Measurements from ENCODE around the gene STK39. TPM values are rescaled to one million over a fixed set of nuclear protein-coding genes. Genes with fewer than 3 reads are reported as not detected.
A peak's percentile ranks its signal among the peaks of the same experiment; 100 is the strongest.

Gene STK39
- total RNA-seq (2021) = 15.9 and 19.3 TPM in 2 replicates
- percentile 75 among the genes with signal in this experiment for Bru-seq, nascent RNA
- BruChase-seq, experiment 1, labeled RNA remaining after a 2-hour chase = percentile 62 among the genes with signal in this experiment
- BruChase-seq, experiment 2, labeled RNA remaining after a 6-hour chase = percentile 60 among the genes with signal in this experiment
- long read RNA-seq, transcript STK39-201 (18 exons, 3,820 nt) = major isoform, 12 of 34 reads
- long read RNA-seq, partial matches to known transcripts = 1 of 34 reads
- long read RNA-seq, other reads (novel, unspliced or antisense) = 21 of 34 reads

GRCh38 chr2:168247341-168248261 lies at the start of gene STK39:
Gene STK39 (minus strand): TSS chr2:168247595. CDS start chr2:168247435, 160 bp downstream.
- no TSS peak for BruUV-seq (replicated peaks)
- Histone ChIP-seq H3K36me3 (ENCODE audit: insufficient read depth, low read length, poor library complexity, severe bottlenecking) (no peaks in the 10 kb centered on the region), H3K4me3 (ENCODE audit: low read depth, low read length, poor library complexity, severe bottlenecking) (peak within 1 kb of the TSS; percentile 81), H3K27me3 (replicated peaks; ENCODE audit: insufficient read depth, low read depth, low read length, poor library complexity) (no peaks in the 10 kb centered on the region), H3K4me1 (ENCODE audit: insufficient read depth, low read length, poor library complexity, severe bottlenecking) (peaks cover 12% of the 10 kb centered on the region), H3K9me3 (ENCODE audit: low read depth, low read length, poor library complexity, severe bottlenecking) (no peaks in the 10 kb centered on the region), H3K27ac (ENCODE audit: low read depth, low read length, poor library complexity, severe bottlenecking) (peak within 1 kb of the TSS; percentile 73)
- ChIA-PET POLR2A (ENCODE audit: low non-redundant PET) (no interaction called here), CTCF (no interaction called here)
- intact Hi-C loops (cut with micrococcal nuclease; ENCODE audit: unreplicated experiment) = loop anchor here (5.0 kb wide), 1 partner anchor 110 kb away; no protein-coding TSS in a partner anchor
- peak; percentile 86 for DNase-seq (ENCODE audit: low spot score)
- TF ChIP-seq CTCF (conservative IDR thresholded peaks at IDR 0.05; ENCODE audit: low read depth, low read length) (0 out of 2 replicates have a peak, but pooled peaks have one; percentile 20), EZH2 (IDR thresholded peaks at IDR 0.05; ENCODE audit: borderline replicate concordance, low read depth, low read length, poor library complexity, severe bottlenecking) (no peak)

GRCh38 chr2:168295051-168295450 lies 47.7 kb upstream of the STK39 start:
- H3K36me3 ChIP-seq (ENCODE audit: insufficient read depth, low read length, poor library complexity, severe bottlenecking) = no peaks in the 10 kb centered on the region
- H3K27me3 ChIP-seq (replicated peaks; ENCODE audit: insufficient read depth, low read depth, low read length, poor library complexity) = no peaks in the 10 kb centered on the region
- H3K4me1 ChIP-seq (ENCODE audit: insufficient read depth, low read length, poor library complexity, severe bottlenecking) = no peaks in the 10 kb centered on the region
- ChIA-PET POLR2A (ENCODE audit: low non-redundant PET) (no interaction called here), CTCF (no interaction called here)
- intact Hi-C loops (cut with micrococcal nuclease; ENCODE audit: unreplicated experiment) = no loop called here
- no peak overlapping the region for H3K27ac ChIP-seq (ENCODE audit: low read depth, low read length, poor library complexity, severe bottlenecking)
- no TSS peak for BruUV-seq (replicated peaks)
- DNase-seq (ENCODE audit: low spot score) = no peak
- TF ChIP-seq CTCF (conservative IDR thresholded peaks at IDR 0.05; ENCODE audit: low read depth, low read length) (no peak), EZH2 (IDR thresholded peaks at IDR 0.05; ENCODE audit: borderline replicate concordance, low read depth, low read length, poor library complexity, severe bottlenecking) (no peak)
- H3K4me3 ChIP-seq (ENCODE audit: low read depth, low read length, poor library complexity, severe bottlenecking) = no peak overlapping the region
- H3K9me3 ChIP-seq (ENCODE audit: low read depth, low read length, poor library complexity, severe bottlenecking) = no peaks in the 10 kb centered on the region

GRCh38 chr2:168294409-168294808 lies 47.0 kb upstream of the STK39 start:
- Histone ChIP-seq H3K27ac (ENCODE audit: low read depth, low read length, poor library complexity, severe bottlenecking) (no peak overlapping the region), H3K27me3 (replicated peaks; ENCODE audit: insufficient read depth, low read depth, low read length, poor library complexity) (no peaks in the 10 kb centered on the region), H3K36me3 (ENCODE audit: insufficient read depth, low read length, poor library complexity, severe bottlenecking) (no peaks in the 10 kb centered on the region), H3K4me3 (ENCODE audit: low read depth, low read length, poor library complexity, severe bottlenecking) (no peak overlapping the region), H3K9me3 (ENCODE audit: low read depth, low read length, poor library complexity, severe bottlenecking) (no peaks in the 10 kb centered on the region), H3K4me1 (ENCODE audit: insufficient read depth, low read length, poor library complexity, severe bottlenecking) (no peaks in the 10 kb centered on the region)
- BruUV-seq (replicated peaks) = no TSS peak
- POLR2A ChIA-PET (ENCODE audit: low non-redundant PET) = no interaction called here
- intact Hi-C loops (cut with micrococcal nuclease; ENCODE audit: unreplicated experiment) = no loop called here
- CTCF ChIA-PET = no interaction called here
- no peak for DNase-seq (ENCODE audit: low spot score)
- TF ChIP-seq CTCF (conservative IDR thresholded peaks at IDR 0.05; ENCODE audit: low read depth, low read length) = no peak
- TF ChIP-seq EZH2 (IDR thresholded peaks at IDR 0.05; ENCODE audit: borderline replicate concordance, low read depth, low read length, poor library complexity, severe bottlenecking) = no peak

All from A673 (cell line).